Natural killer cell (primary cell): Measurements from ENCODE around the gene EDC3. TPM values are rescaled to one million over a fixed set of nuclear protein-coding genes. Genes with fewer than 3 reads are reported as not detected.
A peak's percentile ranks its signal among the peaks of the same experiment; 100 is the strongest.

ENCODE experiments used
- ATAC-seq, 3 donors: fragments of 150-1000 bp in 2 of 3; fragments of 200-7000 bp in 1 of 3; cut with Tn5 transposase; 1 replicate in 1 of 3; 2 replicates in 2 of 3; pipeline ENCODE4 v1.10.0; 2021; ENCODE audit warnings: mild to moderate bottlenecking in 2 of 3, moderate library complexity in 2 of 3
- DNase-seq, 2 donors: peaks; one replicate each; pipeline versions ENCODE4 v3.0.0 to v3.0.0-alpha.2; 2013 to 2021; ENCODE audit warnings: mixed read lengths in 1 of 2
- H3K27ac ChIP-seq: one replicate; pipeline ENCODE4 v1.5.1; 2013; ENCODE audit warnings: mild to moderate bottlenecking, low read length
- H3K27me3 ChIP-seq: one replicate; pipeline ENCODE4 v1.6.1; 2013; ENCODE audit warnings: low read length; ENCODE audit not compliant: control insufficient read depth, insufficient read depth
- H3K36me3 ChIP-seq: one replicate; pipeline ENCODE4 v1.6.1; 2013; ENCODE audit warnings: low read length; ENCODE audit not compliant: control insufficient read depth, insufficient read depth
- H3K4me1 ChIP-seq: one replicate; pipeline ENCODE4 v1.6.1; 2013; ENCODE audit warnings: low read length; ENCODE audit not compliant: control insufficient read depth, insufficient read depth
- H3K4me3 ChIP-seq: one replicate; pipeline ENCODE4 v1.5.1; 2013; ENCODE audit warnings: low read length
- H3K9me3 ChIP-seq: one replicate; pipeline ENCODE4 v1.6.1; 2013; ENCODE audit warnings: low read length; ENCODE audit not compliant: control insufficient read depth, insufficient read depth
- H3K27ac Mint-ChIP-seq, 2 donors: one replicate each; pipeline ENCODE4 v1.8.0; 2022; ENCODE audit warnings: mild to moderate bottlenecking in 2 of 2, mixed read lengths in 2 of 2, moderate library complexity in 1 of 2
- H3K27me3 Mint-ChIP-seq, 2 donors: one replicate each; pipeline ENCODE4 v1.8.0; 2022; ENCODE audit warnings: low read depth in 2 of 2, mixed read lengths in 2 of 2
- H3K36me3 Mint-ChIP-seq: one replicate; pipeline ENCODE4 v1.8.0; 2022; ENCODE audit warnings: mixed read lengths
- H3K4me1 Mint-ChIP-seq, 2 donors: one replicate each; pipeline ENCODE4 v1.8.0; 2022; ENCODE audit warnings: mixed read lengths in 2 of 2
- H3K4me3 Mint-ChIP-seq: one replicate; pipeline ENCODE4 v1.8.0; 2022; ENCODE audit warnings: mild to moderate bottlenecking, moderate library complexity, mixed read lengths
- H3K9me3 Mint-ChIP-seq, 2 donors: one replicate each; pipeline ENCODE4 v1.8.0; 2022; ENCODE audit warnings: mixed read lengths in 2 of 2
- CTCF ChIP-seq: fragments of 200-600 bp; IDR thresholded peaks from one replicate; pipeline ENCODE4 v1.8.0; 2022; ENCODE audit warnings: antibody characterized with exemption
- WGBS: methylation state at CpG from one replicate; pipeline ENCODE4 v1.1.7; 2013; ENCODE audit warnings: missing lambda C conversion rate; ENCODE audit not compliant: insufficient coverage; 5-methylcytosine and 5-hydroxymethylcytosine counted together
- intact Hi-C: fragments of 100-400 bp; cut with micrococcal nuclease; formaldehyde crosslinking; loops from one replicate; pipeline ENCODE4 v1.14.2; 2022
- total RNA-seq, 4 donors: library from RNA; stranded (reverse); fragments of 120-200 nt in 1 of 4; gene quantifications; one replicate each; pipeline versions ENCODE4 v1.2.3 to v1.2.4, GENCODE V29; 2013 to 2022

Gene EDC3
- total RNA-seq, 3 donors from 2014 or later (not counting 1 experiment from before 2014, with no cell fraction given), result 22.4 to 39.2 (median 32.6) TPM

GRCh38 chr15:74657846-74658245, 38.0 kb downstream of the EDC3 start:
- TF ChIP-seq CTCF, result no peak
- no peak overlapping the region for H3K4me3 Mint-ChIP-seq
- no peaks in the 10 kb centered on the region for H3K27me3 Mint-ChIP-seq
- Histone ChIP-seq H3K4me3 (no peak overlapping the region), H3K27ac (no peak overlapping the region), H3K4me1 (peaks cover 13% of the 10 kb centered on the region), H3K27me3 (no peaks in the 10 kb centered on the region), H3K9me3 (no peaks in the 10 kb centered on the region), H3K36me3 (peaks cover 5% of the 10 kb centered on the region)
- H3K27ac Mint-ChIP-seq, result no peak overlapping the region
- intact Hi-C loops, result no loop called here
- no peak for DNase-seq
- WGBS, result 87% methylated on average over 3 of the region's 3 CpGs
- H3K36me3 Mint-ChIP-seq, result no peaks in the 10 kb centered on the region
- H3K9me3 Mint-ChIP-seq, result no peaks in the 10 kb centered on the region
- peaks cover 26 to 31% of the 10 kb centered on the region in 2 donors for H3K4me1 Mint-ChIP-seq
- ATAC-seq, result no peak

- Histone ChIP-seq H3K27me3 (no peaks in the 10 kb centered on the region), H3K4me3 (no peak overlapping the region), H3K9me3 (no peaks in the 10 kb centered on the region), H3K4me1 (peaks cover 13% of the 10 kb centered on the region), H3K27ac (no peak overlapping the region), H3K36me3 (peaks cover 7% of the 10 kb centered on the region)
- WGBS, result 94% methylated on average over 6 of the region's 6 CpGs
- TF ChIP-seq CTCF, result no peak
- H3K9me3 Mint-ChIP-seq, result no peaks in the 10 kb centered on the region
- DNase-seq, result no peak
- no peak for ATAC-seq
- H3K27ac Mint-ChIP-seq, result no peak overlapping the region
- H3K4me3 Mint-ChIP-seq, result no peak overlapping the region
- peaks cover 26 to 31% of the 10 kb centered on the region in 2 donors for H3K4me1 Mint-ChIP-seq
- intact Hi-C loops, result no loop called here
- H3K36me3 Mint-ChIP-seq, result no peaks in the 10 kb centered on the region
- no peaks in the 10 kb centered on the region for H3K27me3 Mint-ChIP-seq
These were observed 38.8 kb downstream of the EDC3 start for GRCh38 chr15:74656935-74657535.

- H3K27me3 ChIP-seq, result no peaks in the 10 kb centered on the region
- Mint-ChIP-seq H3K4me3 (no peak overlapping the region), H3K27ac (peak overlapping the region in 1 of 2 donors; percentile 10), H3K9me3 (no peaks in the 10 kb centered on the region), H3K27me3 (no peaks in the 10 kb centered on the region), H3K36me3 (no peaks in the 10 kb centered on the region), H3K4me1 (peaks cover 27 to 32% of the 10 kb centered on the region in 2 donors)
- H3K36me3 ChIP-seq, result peaks cover 7% of the 10 kb centered on the region
- peaks cover 13% of the 10 kb centered on the region for H3K4me1 ChIP-seq
- ATAC-seq (no peak), DNase-seq (no peak)
- H3K9me3 ChIP-seq, result no peaks in the 10 kb centered on the region
- WGBS, result 73% methylated on average over 7 of the region's 7 CpGs
- intact Hi-C loops, result no loop called here
- no peak overlapping the region for H3K27ac ChIP-seq
- no peak overlapping the region for H3K4me3 ChIP-seq
- TF ChIP-seq CTCF, result no peak
These were observed 40.4 kb downstream of the EDC3 start for GRCh38 chr15:74655424-74655823.
